Uterus (tissue), 4 donors: ENCODE results near the gene RABAC1. TPM values are rescaled to one million over a fixed set of nuclear protein-coding genes. Genes with fewer than 3 reads are reported as not detected.

Source experiments
- DNase-seq, 2 donors: peaks; one replicate each; pipeline ENCODE4 v3.0.0-alpha.2; 2019 to 2020
- H3K27ac ChIP-seq, 2 donors: fragments of 200-600 bp; sonication (generic); 1 replicate in 1 of 2; 2 replicates in 1 of 2; pipeline ENCODE4 v1.5.1; 2016 to 2018
- H3K27me3 ChIP-seq, 2 donors: fragments of 200-600 bp; sonication (generic); one replicate each; pipeline ENCODE4 v1.5.1; 2018 to 2019; ENCODE audit warnings: control low read depth in 1 of 2
- H3K36me3 ChIP-seq, 2 donors: fragments of 200-600 bp; sonication (generic); one replicate each; pipeline ENCODE4 v1.5.1; 2019; ENCODE audit warnings: control low read depth in 1 of 2
- H3K4me1 ChIP-seq, 2 donors: fragments of 200-600 bp; sonication (generic); one replicate each; pipeline ENCODE4 v1.5.1; 2018 to 2019; ENCODE audit warnings: control low read depth in 1 of 2
- H3K4me3 ChIP-seq, 2 donors: fragments of 200-600 bp; sonication (generic); 1 replicate in 1 of 2; 2 replicates in 1 of 2; pipeline ENCODE4 v1.5.1; 2018 to 2019; ENCODE audit warnings: mild to moderate bottlenecking in 1 of 2
- H3K9me3 ChIP-seq, 2 donors: fragments of 200-600 bp; sonication (generic); one replicate each; pipeline ENCODE4 v1.5.1; 2019; ENCODE audit warnings: control low read depth in 1 of 2
- POLR2A ChIP-seq, 2 donors: fragments of 450-650 bp; IDR thresholded peaks; one replicate each; pipeline ENCODE4 v1.6.1; 2016; ENCODE audit warnings: antibody characterized with exemption in 2 of 2, mild to moderate bottlenecking in 1 of 2, moderate library complexity in 1 of 2
- intact Hi-C: fragments of 100-400 bp; cut with DNase I; formaldehyde crosslinking; loops from one replicate; pipeline ENCODE4 v1.15.1; 2023; ENCODE audit warnings: low total_unique reads
- total RNA-seq, 4 donors: library from RNA; depleted of rRNA in 3 of 4; stranded (reverse); fragments of >200 nt in 3 of 4; gene quantifications; one replicate each; pipeline versions ENCODE4 v1.1.0 to v1.2.4, GENCODE V29; 2014 to 2023
- TF ChIP-seq, protein P1 (sequence below), 4 experiments: fragments of 200-600 bp in 2 of 4; fragments of 450-650 bp in 2 of 4; sonication (generic) in 2 of 4; IDR thresholded peaks; one replicate each; pipeline ENCODE4 v1.5.1; 2016 to 2019; ENCODE audit warnings: antibody characterized with exemption in 4 of 4, mild to moderate bottlenecking in 2 of 4, moderate library complexity in 1 of 4
- donor health status: DM: yes; HTN: yes; CAD: no.

RABAC1 gene
- total RNA-seq, 4 donors from 2014 or later: 83.0 to 223 (median 178) TPM

DNA sequence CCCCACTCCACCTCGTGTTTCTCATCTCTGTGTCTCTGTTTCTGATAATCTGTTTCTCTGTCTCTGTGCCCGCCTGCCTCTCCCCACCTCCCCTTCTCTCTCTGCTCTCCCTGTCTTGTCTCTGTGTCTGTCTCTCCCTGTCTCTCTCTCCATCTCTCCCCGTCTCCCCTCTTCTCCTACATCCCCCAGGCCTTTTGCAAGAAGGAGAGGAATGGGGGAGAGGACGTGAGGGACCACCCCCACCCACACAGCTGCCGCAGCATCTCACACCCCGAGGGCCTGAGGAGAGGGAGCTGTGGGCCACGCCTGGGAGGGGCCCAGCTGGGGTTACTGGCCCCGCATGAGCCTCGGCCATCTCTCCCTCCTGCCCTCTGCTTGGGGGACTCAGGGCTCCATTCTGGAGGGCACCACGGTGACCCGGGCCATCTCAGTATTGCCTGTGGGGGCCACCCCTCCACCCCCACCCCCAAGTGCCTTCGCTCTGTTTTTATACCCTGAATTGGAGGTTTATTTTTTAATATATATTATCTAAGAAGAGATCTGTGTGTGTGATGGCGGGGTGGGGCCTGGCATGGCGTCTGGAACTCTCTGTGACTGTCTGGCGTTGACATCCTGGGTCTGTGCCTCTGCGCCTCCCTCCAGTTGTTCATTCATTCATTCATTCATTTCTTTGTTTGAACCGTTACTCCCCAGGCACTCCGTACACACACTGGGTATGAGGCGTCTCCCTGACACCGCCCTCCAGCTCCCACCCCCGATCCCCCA lies 52.0 kb downstream of the RABAC1 start:
- TF ChIP-seq, protein P1, sequence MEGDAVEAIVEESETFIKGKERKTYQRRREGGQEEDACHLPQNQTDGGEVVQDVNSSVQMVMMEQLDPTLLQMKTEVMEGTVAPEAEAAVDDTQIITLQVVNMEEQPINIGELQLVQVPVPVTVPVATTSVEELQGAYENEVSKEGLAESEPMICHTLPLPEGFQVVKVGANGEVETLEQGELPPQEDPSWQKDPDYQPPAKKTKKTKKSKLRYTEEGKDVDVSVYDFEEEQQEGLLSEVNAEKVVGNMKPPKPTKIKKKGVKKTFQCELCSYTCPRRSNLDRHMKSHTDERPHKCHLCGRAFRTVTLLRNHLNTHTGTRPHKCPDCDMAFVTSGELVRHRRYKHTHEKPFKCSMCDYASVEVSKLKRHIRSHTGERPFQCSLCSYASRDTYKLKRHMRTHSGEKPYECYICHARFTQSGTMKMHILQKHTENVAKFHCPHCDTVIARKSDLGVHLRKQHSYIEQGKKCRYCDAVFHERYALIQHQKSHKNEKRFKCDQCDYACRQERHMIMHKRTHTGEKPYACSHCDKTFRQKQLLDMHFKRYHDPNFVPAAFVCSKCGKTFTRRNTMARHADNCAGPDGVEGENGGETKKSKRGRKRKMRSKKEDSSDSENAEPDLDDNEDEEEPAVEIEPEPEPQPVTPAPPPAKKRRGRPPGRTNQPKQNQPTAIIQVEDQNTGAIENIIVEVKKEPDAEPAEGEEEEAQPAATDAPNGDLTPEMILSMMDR (IDR thresholded peaks at IDR 0.05): no peak
- TF ChIP-seq POLR2A (IDR thresholded peaks at IDR 0.05): no peak
- no peaks in the 10 kb centered on the region for H3K9me3 ChIP-seq
- no peak overlapping the region for H3K27ac ChIP-seq
- no peak overlapping the region for H3K4me3 ChIP-seq
- DNase-seq: no peak
- H3K36me3 ChIP-seq: no peaks in the 10 kb centered on the region
- H3K4me1 ChIP-seq: no peaks in the 10 kb centered on the region
- intact Hi-C loops: no loop called here
- H3K27me3 ChIP-seq: peaks cover 0 to 4% of the 10 kb centered on the region in 2 donors

Other genes with a start within 250 kb of the RABAC1 start
- gene CEACAM6, start 203.8 kb downstream of the RABAC1 start, total RNA-seq: under 1 TPM in 1 of 4 donors, not detected in 3; 0.41 TPM
- gene CEACAM3, start 162.7 kb downstream of the RABAC1 start, total RNA-seq: not detected
- not detected for gene LYPD4, start 114.6 kb downstream of the RABAC1 start, total RNA-seq
- under 1 TPM in 1 of 4 donors, not detected in 3; 0.14 TPM for gene DMRTC2, start 114.3 kb downstream of the RABAC1 start, total RNA-seq
- 1,000 to 10,000 TPM in 2 of 4 donors, 100 to 1,000 TPM in 2; 324 to 1,895 (median 1,094) TPM for gene RPS19, start 99.1 kb downstream of the RABAC1 start, total RNA-seq
- under 1 TPM in 2 of 4 donors, not detected in 2; 0.29 to 0.62 TPM for gene CD79A, start 82.0 kb downstream of the RABAC1 start, total RNA-seq
- 100 to 1,000 TPM in 1 of 4 donors, 10 to 100 TPM in 3; 13.5 to 118 (median 37.1) TPM for gene ARHGEF1, start 76.1 kb downstream of the RABAC1 start, total RNA-seq
- gene ERFL, start 30.9 kb downstream of the RABAC1 start, total RNA-seq: 1 to 10 TPM in 1 of 4 donors, not detected in 3; 1.7 TPM
- gene ATP1A3, start 34.9 kb upstream of the RABAC1 start, total RNA-seq: under 1 TPM in 1 of 4 donors, not detected in 3; 0.55 TPM
- 10 to 100 TPM in 1 of 4 donors, 1 to 10 TPM in 2, not detected in 1; 5.6 to 17.8 (median 7.0) TPM for gene GRIK5, start 110.9 kb upstream of the RABAC1 start, total RNA-seq
- 10 to 100 TPM in 3 of 4 donors, 1 to 10 TPM in 1; 5.6 to 19.9 (median 14.1) TPM for gene ZNF574, start 116.8 kb upstream of the RABAC1 start, total RNA-seq
- gene POU2F2, start 173.1 kb upstream of the RABAC1 start, total RNA-seq: 1 to 10 TPM in 1 of 4 donors, under 1 TPM in 2, not detected in 1; 0.55 to 3.2 (median 0.77) TPM